HepG2 (cell line): ENCODE measurements around the gene SNPH. TPM values are rescaled to one million over a fixed set of nuclear protein-coding genes. Genes with fewer than 3 reads are reported as not detected.
A peak's percentile ranks its signal among the peaks of the same experiment; 100 is the strongest.

Source experiments
- AHR ChIP-seq: IDR thresholded peaks from 2 replicates; pipeline ENCODE4 v1.6.1; 2018; ENCODE audit warnings: missing genetic modification reagents, missing compliant biosample characterization
- GFI1 ChIP-seq: sonication (generic); formaldehyde crosslinking; IDR thresholded peaks from 2 replicates; pipeline ENCODE4 v1.5.0; 2020; ENCODE audit warnings: missing genetic modification reagents, mild to moderate bottlenecking, borderline replicate concordance
- HDAC1 ChIP-seq: sonication (generic); formaldehyde crosslinking; IDR thresholded peaks from 2 replicates; pipeline ENCODE4 v1.5.1; 2020; ENCODE audit warnings: mild to moderate bottlenecking, missing genetic modification reagents
- IKZF1 ChIP-seq: fragments of 450-650 bp; IDR thresholded peaks from 2 replicates; pipeline ENCODE4 v1.7.1; 2016
- KDM5B ChIP-seq: sonication (generic); formaldehyde crosslinking; IDR thresholded peaks from 2 replicates; pipeline ENCODE4 v1.4.0; 2020; ENCODE audit warnings: missing genetic modification reagents, mild to moderate bottlenecking, borderline replicate concordance
- KLF11 ChIP-seq: IDR thresholded peaks from 2 replicates; pipeline ENCODE4 v1.6.1; 2016; ENCODE audit warnings: missing compliant biosample characterization
- KLF15 ChIP-seq: sonication (generic); formaldehyde crosslinking; IDR thresholded peaks from 2 replicates; pipeline ENCODE4 v1.8.1; 2023; ENCODE audit warnings: borderline replicate concordance, mild to moderate bottlenecking, inconsistent platforms, missing genetic modification reagents, mixed read lengths
- KMT2B ChIP-seq: IDR thresholded peaks from 2 replicates; pipeline ENCODE4 v1.6.1; 2016; ENCODE audit warnings: missing genetic modification reagents, missing compliant biosample characterization
- MXD3 ChIP-seq: IDR thresholded peaks from 2 replicates; pipeline ENCODE4 v1.6.1; 2016; ENCODE audit warnings: mild to moderate bottlenecking, missing biosample characterization, missing genetic modification reagents
- POLR2A ChIP-seq, 2 experiments: IDR thresholded peaks; 2 replicates each; pipeline ENCODE4 v1.6.1; 2011; ENCODE audit warnings: low read depth in 2 of 2, low read length in 2 of 2, mild to moderate bottlenecking in 1 of 2, moderate library complexity in 1 of 2; ENCODE audit not compliant: insufficient read depth in 1 of 2
- SOX6 ChIP-seq, 2 experiments: fragments of 450-650 bp in 1 of 2; sonication (generic) in 1 of 2; formaldehyde crosslinking in 1 of 2; IDR thresholded peaks; 2 replicates each; pipeline versions ENCODE4 v1.4.0 to v1.6.1; 2017 to 2020; ENCODE audit warnings: antibody characterized with exemption in 1 of 2, mild to moderate bottlenecking in 1 of 2, missing genetic modification reagents in 1 of 2
- ZC3H4 ChIP-seq: sonication (generic); formaldehyde crosslinking; IDR thresholded peaks from 2 replicates; pipeline ENCODE4 v1.4.0; 2020; ENCODE audit warnings: missing genetic modification reagents, borderline replicate concordance
- ZFP36 ChIP-seq: fragments of 150-350 bp; IDR thresholded peaks from 2 replicates; pipeline ENCODE4 v1.6.1; 2018; ENCODE audit warnings: borderline replicate concordance, low read length, low read depth; ENCODE audit not compliant: partially characterized antibody
- ZKSCAN1 ChIP-seq: fragments of 150-350 bp; IDR thresholded peaks from 2 replicates; pipeline ENCODE4 v1.6.1; 2014; ENCODE audit warnings: low read length
- ZNF143 ChIP-seq: sonication (generic); formaldehyde crosslinking; IDR thresholded peaks from 2 replicates; pipeline ENCODE4 v1.4.0; 2020; ENCODE audit warnings: missing genetic modification reagents
- ZNF235 ChIP-seq: sonication (generic); formaldehyde crosslinking; IDR thresholded peaks from 2 replicates; pipeline ENCODE4 v1.8.1; 2023; ENCODE audit warnings: mild to moderate bottlenecking, missing genetic modification reagents, borderline replicate concordance
- ZNF570 ChIP-seq: sonication (generic); formaldehyde crosslinking; IDR thresholded peaks from 2 replicates; pipeline ENCODE4 v1.4.0; 2020; ENCODE audit warnings: mild to moderate bottlenecking, missing genetic modification reagents, borderline replicate concordance
- ZNF605 ChIP-seq: sonication (generic); formaldehyde crosslinking; IDR thresholded peaks from 2 replicates; pipeline ENCODE4 v1.8.0; 2022; ENCODE audit warnings: mild to moderate bottlenecking, missing genetic modification reagents
- ZNF75D ChIP-seq: sonication (generic); formaldehyde crosslinking; IDR thresholded peaks from 2 replicates; pipeline ENCODE4 v1.8.1; 2023; ENCODE audit warnings: missing genetic modification reagents, mild to moderate bottlenecking, borderline replicate concordance
- ZNF891 ChIP-seq: sonication (generic); formaldehyde crosslinking; IDR thresholded peaks from 2 replicates; pipeline ENCODE4 v1.5.0; 2020; ENCODE audit warnings: mild to moderate bottlenecking, missing genetic modification reagents
- ZSCAN9 ChIP-seq: IDR thresholded peaks from 2 replicates; pipeline ENCODE4 v1.6.1; 2016; ENCODE audit warnings: borderline replicate concordance
- polyA plus RNA-seq, 8 experiments: library from polyadenylated mRNA; depleted of rRNA in 3 of 8; stranded (reverse) in 7 of 8; unstranded in 1 of 8; fragments of >200 nt; fragmentation: Illumina TruSeq in 4 of 8; extraction: Trizol in 4 of 8; gene quantifications; 2 replicates each; pipeline versions ENCODE4 v1.2.1 to v1.2.3, GENCODE V29; 2011 to 2016; ENCODE audit warnings: low read depth in 4 of 8, missing spikeins in 1 of 8, mixed read lengths in 1 of 8; ENCODE audit not compliant: insufficient read depth in 1 of 8
- total RNA-seq, 5 experiments: library from RNA; depleted of rRNA; stranded (reverse); fragments of >200 nt; fragmentation: Illumina TruSeq; extraction: Trizol; gene quantifications; 2 replicates each; pipeline ENCODE4 v1.2.3, GENCODE V29; 2016; ENCODE audit warnings: low read depth in 1 of 5
- TF ChIP-seq, protein P1 (sequence below), 2 experiments: sonication (generic) in 1 of 2; formaldehyde crosslinking in 1 of 2; IDR thresholded peaks; 2 replicates each; pipeline versions ENCODE4 v1.6.1 to v1.9.0; 2014 to 2022; ENCODE audit warnings: antibody characterized with exemption in 1 of 2, borderline replicate concordance in 1 of 2, inconsistent platforms in 1 of 2, low read depth in 1 of 2, missing genetic modification reagents in 1 of 2
- TF ChIP-seq, protein P2 (sequence below): sonication (generic); formaldehyde crosslinking; IDR thresholded peaks from 2 replicates; pipeline ENCODE4 v1.8.1; 2023; ENCODE audit warnings: mild to moderate bottlenecking, inconsistent platforms, moderate library complexity, missing genetic modification reagents, borderline replicate concordance
- TF ChIP-seq, protein P3 (sequence below): sonication (generic); formaldehyde crosslinking; IDR thresholded peaks from 2 replicates; pipeline ENCODE4 v1.4.0; 2020; ENCODE audit warnings: low read depth, mild to moderate bottlenecking, missing genetic modification reagents

The SNPH gene
- total and polyA plus RNA-seq, 2 of the 13 experiments (the other 11 are each of a cell fraction or from before 2014, with no cell fraction given), result 0.09 TPM; not detected in 1

- no peak for TF ChIP-seq SOX6 (IDR thresholded peaks at IDR 0.05)
- TF ChIP-seq SOX6 (CRISPR knock-in tag; IDR thresholded peaks at IDR 0.05), result no peak
- TF ChIP-seq MXD3 (CRISPR knock-in tag), result no peak
- TF ChIP-seq KLF15 (CRISPR knock-in tag), result no peak
- no peak for TF ChIP-seq ZNF891
- TF ChIP-seq, protein P1, sequence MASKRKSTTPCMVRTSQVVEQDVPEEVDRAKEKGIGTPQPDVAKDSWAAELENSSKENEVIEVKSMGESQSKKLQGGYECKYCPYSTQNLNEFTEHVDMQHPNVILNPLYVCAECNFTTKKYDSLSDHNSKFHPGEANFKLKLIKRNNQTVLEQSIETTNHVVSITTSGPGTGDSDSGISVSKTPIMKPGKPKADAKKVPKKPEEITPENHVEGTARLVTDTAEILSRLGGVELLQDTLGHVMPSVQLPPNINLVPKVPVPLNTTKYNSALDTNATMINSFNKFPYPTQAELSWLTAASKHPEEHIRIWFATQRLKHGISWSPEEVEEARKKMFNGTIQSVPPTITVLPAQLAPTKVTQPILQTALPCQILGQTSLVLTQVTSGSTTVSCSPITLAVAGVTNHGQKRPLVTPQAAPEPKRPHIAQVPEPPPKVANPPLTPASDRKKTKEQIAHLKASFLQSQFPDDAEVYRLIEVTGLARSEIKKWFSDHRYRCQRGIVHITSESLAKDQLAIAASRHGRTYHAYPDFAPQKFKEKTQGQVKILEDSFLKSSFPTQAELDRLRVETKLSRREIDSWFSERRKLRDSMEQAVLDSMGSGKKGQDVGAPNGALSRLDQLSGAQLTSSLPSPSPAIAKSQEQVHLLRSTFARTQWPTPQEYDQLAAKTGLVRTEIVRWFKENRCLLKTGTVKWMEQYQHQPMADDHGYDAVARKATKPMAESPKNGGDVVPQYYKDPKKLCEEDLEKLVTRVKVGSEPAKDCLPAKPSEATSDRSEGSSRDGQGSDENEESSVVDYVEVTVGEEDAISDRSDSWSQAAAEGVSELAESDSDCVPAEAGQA (IDR thresholded peaks at IDR 0.05; ENCODE audit: low read depth), result no peak
- TF ChIP-seq, protein P1 (CRISPR knock-in tag; IDR thresholded peaks at IDR 0.05; ENCODE audit: borderline replicate concordance), result no peak
- no peak for TF ChIP-seq KLF11 (CRISPR knock-in tag)
- TF ChIP-seq, protein P2, sequence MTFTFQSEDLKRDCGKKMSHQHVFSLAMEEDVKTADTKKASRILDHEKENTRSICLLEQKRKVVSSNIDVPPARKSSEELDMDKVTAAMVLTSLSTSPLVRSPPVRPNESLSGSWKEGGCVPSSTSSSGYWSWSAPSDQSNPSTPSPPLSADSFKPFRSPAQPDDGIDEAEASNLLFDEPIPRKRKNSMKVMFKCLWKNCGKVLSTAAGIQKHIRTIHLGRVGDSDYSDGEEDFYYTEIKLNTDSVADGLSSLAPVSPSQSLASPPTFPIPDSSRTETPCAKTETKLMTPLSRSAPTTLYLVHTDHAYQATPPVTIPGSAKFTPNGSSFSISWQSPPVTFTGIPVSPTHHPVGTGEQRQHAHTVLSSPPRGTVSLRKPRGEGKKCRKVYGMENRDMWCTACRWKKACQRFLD, result no peak
- 0 out of 2 replicates have a peak, but pooled peaks have one; percentile 29 for TF ChIP-seq ZC3H4 (CRISPR knock-in tag)
- no peak for TF ChIP-seq KMT2B (CRISPR knock-in tag)
- TF ChIP-seq HDAC1 (CRISPR knock-in tag), result 0 out of 2 replicates have a peak, but pooled peaks have one; percentile 14
- peak; percentile 3; the same call in 1 of the 2 replicates for TF ChIP-seq KDM5B (CRISPR knock-in tag)
- TF ChIP-seq GFI1 (CRISPR knock-in tag), result no peak
- no peak for TF ChIP-seq ZNF570 (CRISPR knock-in tag)
- no peak for TF ChIP-seq ZKSCAN1
- no peak for TF ChIP-seq ZNF605
- TF ChIP-seq POLR2A (IDR thresholded peaks at IDR 0.05; ENCODE audit: insufficient read depth in 1 of 2, low read depth in 2 of 2, low read length in 2 of 2), result 0 out of 4 replicates have a peak, but pooled peaks of 1 of the 2 experiments have one; percentile 32
- no peak for TF ChIP-seq AHR (CRISPR knock-in tag)
- TF ChIP-seq ZNF143 (CRISPR knock-in tag), result peak; percentile 57; the same call in 1 of the 2 replicates
- no peak for TF ChIP-seq ZFP36
- no peak for TF ChIP-seq IKZF1
- TF ChIP-seq, protein P3, sequence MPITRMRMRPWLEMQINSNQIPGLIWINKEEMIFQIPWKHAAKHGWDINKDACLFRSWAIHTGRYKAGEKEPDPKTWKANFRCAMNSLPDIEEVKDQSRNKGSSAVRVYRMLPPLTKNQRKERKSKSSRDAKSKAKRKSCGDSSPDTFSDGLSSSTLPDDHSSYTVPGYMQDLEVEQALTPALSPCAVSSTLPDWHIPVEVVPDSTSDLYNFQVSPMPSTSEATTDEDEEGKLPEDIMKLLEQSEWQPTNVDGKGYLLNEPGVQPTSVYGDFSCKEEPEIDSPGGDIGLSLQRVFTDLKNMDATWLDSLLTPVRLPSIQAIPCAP (CRISPR knock-in tag), result no peak
- TF ChIP-seq ZSCAN9 (CRISPR knock-in tag), result no peak
- no peak for TF ChIP-seq ZNF75D (CRISPR knock-in tag)
- TF ChIP-seq ZNF235 (CRISPR knock-in tag), result no peak
Observed at GRCh38 chr20:1327241-1327653, 61.2 kb downstream of the SNPH start (continued).
